ENCODE measurements around the gene SPAG9. TPM values are rescaled to one million over a fixed set of nuclear protein-coding genes. Genes with fewer than 3 reads are reported as not detected.

Gene SPAG9
- total RNA-seq, 1 donor from 2014 or later, result 48.2 TPM

DNA sequence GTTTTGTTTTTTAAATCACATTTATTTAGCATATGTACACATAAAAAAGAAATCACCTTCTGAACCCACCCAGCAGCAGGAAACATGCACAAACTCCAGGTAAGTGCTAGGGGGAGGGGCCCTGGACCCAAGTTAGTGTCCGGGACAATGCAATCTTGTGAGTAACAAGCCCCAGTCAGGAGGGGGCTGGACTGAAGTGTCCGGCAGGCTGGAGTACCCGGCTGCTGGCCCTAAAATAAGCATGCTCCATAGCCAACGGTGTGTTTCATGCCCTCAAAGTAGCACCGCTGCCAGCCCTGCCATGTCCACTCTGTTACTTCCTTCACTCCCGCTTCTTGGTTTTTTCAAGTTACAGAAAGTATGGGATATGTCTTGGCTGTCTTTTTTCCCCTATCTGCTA lies 102.1 kb downstream of the SPAG9 start:
- no peak for DNase-seq (ENCODE audit: low read depth)
- TF ChIP-seq, protein P1, sequence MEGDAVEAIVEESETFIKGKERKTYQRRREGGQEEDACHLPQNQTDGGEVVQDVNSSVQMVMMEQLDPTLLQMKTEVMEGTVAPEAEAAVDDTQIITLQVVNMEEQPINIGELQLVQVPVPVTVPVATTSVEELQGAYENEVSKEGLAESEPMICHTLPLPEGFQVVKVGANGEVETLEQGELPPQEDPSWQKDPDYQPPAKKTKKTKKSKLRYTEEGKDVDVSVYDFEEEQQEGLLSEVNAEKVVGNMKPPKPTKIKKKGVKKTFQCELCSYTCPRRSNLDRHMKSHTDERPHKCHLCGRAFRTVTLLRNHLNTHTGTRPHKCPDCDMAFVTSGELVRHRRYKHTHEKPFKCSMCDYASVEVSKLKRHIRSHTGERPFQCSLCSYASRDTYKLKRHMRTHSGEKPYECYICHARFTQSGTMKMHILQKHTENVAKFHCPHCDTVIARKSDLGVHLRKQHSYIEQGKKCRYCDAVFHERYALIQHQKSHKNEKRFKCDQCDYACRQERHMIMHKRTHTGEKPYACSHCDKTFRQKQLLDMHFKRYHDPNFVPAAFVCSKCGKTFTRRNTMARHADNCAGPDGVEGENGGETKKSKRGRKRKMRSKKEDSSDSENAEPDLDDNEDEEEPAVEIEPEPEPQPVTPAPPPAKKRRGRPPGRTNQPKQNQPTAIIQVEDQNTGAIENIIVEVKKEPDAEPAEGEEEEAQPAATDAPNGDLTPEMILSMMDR (conservative IDR thresholded peaks at IDR 0.05; ENCODE audit: low read depth, low read length), result no peak
- no peak overlapping the region for H3K4me3 ChIP-seq (ENCODE audit: low read depth, low read length)

DNA sequence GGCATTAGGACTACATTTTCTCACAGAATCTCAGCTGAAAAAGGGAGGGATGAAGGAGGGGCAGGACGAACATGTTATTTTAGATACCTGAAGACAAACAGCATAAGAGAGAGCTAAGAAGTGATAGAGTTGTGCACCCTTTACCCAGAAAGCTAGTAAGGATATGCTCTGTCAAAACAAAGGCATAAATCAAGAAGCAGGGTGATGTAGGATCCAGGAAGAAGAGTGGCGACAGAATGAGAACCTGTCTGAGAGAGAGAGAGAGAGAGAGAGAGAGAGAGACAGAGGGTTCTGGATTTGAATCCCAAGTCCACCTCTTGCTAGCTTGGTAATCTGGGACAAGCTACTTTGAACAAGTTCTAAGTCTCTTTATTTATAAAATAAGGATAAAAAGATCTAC lies 103.4 kb downstream of the SPAG9 start:
- DNase-seq (ENCODE audit: low read depth), result no peak
- TF ChIP-seq, protein P1 (conservative IDR thresholded peaks at IDR 0.05; ENCODE audit: low read depth, low read length), result no peak
- no peak overlapping the region for H3K4me3 ChIP-seq (ENCODE audit: low read depth, low read length)

DNA sequence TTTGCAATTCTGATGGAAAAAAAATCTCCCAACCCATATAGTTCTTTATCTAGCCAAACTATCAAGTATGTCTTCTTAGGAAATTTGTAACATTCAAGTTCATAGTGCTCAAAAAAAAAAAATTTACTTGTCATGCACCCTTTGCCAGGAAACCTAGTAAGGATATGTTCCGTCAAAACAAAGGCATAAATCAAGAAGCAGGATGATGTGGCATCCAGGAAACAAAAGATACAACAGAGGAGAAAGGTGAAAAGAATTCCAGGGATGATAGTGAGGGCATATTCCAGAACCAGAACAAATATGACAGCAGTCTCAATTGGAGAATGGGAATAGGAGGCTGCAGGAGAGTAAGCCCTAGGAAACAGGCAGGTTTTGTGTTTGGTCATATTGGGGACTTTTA lies 104.6 kb downstream of the SPAG9 start:
- TF ChIP-seq, protein P1 (conservative IDR thresholded peaks at IDR 0.05; ENCODE audit: low read depth, low read length), result no peak

DNA sequence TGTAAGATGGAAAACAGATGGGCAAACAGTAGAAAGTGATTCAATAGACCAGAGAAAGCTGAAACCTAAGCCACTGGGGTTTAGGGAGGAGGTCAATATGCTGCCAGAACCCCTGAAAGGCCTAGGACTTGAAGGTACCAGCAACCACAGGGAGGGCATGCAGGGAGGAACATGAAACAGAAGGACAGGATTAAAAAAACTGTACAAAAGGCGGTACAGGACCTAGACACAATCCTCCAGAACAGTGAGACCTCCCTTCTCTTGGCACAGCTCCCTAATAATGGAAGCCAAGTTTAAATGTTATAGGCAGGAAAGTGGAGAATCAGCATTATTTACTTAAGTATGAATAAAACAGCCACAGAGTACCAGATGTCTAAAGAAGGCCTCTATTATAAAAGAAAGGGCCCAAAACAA lies 105.5 kb downstream of the SPAG9 start:
- no peak overlapping the region for H3K4me3 ChIP-seq (ENCODE audit: low read depth, low read length)
- DNase-seq (ENCODE audit: low read depth), result no peak
- TF ChIP-seq, protein P1 (conservative IDR thresholded peaks at IDR 0.05; ENCODE audit: low read depth, low read length), result no peak

More for the DNA sequence above, 104.6 kb downstream of the SPAG9 start:
- DNase-seq (ENCODE audit: low read depth), result no peak
- no peak overlapping the region for H3K4me3 ChIP-seq (ENCODE audit: low read depth, low read length)

DNA sequence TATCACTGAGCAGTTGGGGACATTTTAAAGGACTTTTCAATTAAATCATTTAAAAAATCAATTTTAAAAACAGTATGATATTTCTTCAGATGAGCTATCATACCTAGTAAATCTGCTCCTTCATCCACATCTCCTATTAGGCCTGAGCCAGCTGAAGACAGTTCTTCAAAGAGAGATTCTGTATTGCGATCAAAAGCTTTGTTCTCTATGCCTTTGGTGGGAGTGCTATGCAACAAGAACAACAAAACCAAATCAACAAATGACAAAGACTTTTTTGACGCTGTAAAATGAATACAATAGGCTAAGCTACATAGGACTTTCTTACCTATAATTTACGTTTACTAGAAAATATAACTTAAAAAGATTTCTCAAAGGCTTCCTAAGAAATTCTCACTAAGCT lies 106.5 kb downstream of the SPAG9 start:
- H3K4me3 ChIP-seq (ENCODE audit: low read depth, low read length), result no peak overlapping the region
- TF ChIP-seq, protein P1 (conservative IDR thresholded peaks at IDR 0.05; ENCODE audit: low read depth, low read length), result no peak
- no peak for DNase-seq (ENCODE audit: low read depth)

DNA sequence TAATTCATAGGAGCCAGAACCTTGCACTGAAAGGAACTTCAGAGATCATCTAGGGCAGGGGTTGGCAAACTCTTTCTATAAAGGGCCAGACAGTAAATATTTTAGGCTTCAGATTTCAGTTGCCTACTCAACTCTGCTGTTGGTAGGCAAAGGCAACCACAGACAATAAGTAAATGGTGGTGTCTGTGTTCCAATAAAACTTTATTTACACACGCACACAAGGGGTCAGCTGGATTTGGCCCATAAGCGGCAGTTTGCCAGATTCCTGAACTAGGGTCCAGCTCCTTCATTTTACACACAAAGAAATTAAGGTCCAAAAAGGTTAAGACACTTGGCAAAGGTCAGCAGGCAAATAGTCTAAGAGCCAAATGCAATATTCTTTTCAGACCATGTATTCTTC lies 107.3 kb downstream of the SPAG9 start:
- no peak overlapping the region for H3K4me3 ChIP-seq (ENCODE audit: low read depth, low read length)
- TF ChIP-seq, protein P1 (conservative IDR thresholded peaks at IDR 0.05; ENCODE audit: low read depth, low read length), result no peak
- DNase-seq (ENCODE audit: low read depth), result no peak

DNA sequence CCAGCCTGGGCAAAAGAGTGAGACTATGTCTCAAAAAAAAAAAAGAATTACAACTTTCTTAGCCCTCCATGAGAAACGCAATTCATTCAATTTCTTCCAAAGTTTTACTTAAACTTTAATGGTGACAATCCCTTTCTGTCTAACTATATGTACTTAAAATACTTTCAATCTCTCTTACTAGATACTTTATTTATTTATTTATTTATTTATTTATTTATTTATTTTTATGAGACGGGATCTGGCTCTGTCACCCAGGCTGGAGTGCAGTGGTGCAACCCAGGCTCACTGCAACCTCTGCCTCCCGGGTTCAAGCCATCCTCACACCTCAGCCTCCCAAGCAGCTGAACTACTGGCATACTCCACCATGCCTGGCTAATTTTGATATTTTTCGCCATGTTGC lies 108.1 kb downstream of the SPAG9 start:
- H3K4me3 ChIP-seq (ENCODE audit: low read depth, low read length), result no peak overlapping the region
- no peak for DNase-seq (ENCODE audit: low read depth)
- TF ChIP-seq, protein P1 (conservative IDR thresholded peaks at IDR 0.05; ENCODE audit: low read depth, low read length), result no peak
